ENCODE measurements around the gene ATG16L1.

Gene ATG16L1

GRCh38 chr2:233260661-233261060, 9.2 kb downstream of the ATG16L1 start:
- H3K9me3 ChIP-seq (ENCODE audit: control insufficient read depth, insufficient read depth, low read depth, low read length): no peaks in the 10 kb centered on the region
- no peak overlapping the region for H3K4me3 ChIP-seq (ENCODE audit: low read depth, low read length)
- peaks cover 95% of the 10 kb centered on the region for H3K36me3 ChIP-seq (ENCODE audit: control insufficient read depth, insufficient read depth, low read length)
- no peaks in the 10 kb centered on the region for H3K27me3 ChIP-seq (ENCODE audit: control insufficient read depth, insufficient read depth, low read length)
- no peak overlapping the region for H3K27ac ChIP-seq (ENCODE audit: low read depth, low read length)
- no peak overlapping the region for H3K9ac ChIP-seq (ENCODE audit: low read length)
- no peaks in the 10 kb centered on the region for H3K4me1 ChIP-seq (ENCODE audit: control insufficient read depth, insufficient read depth, low read length)

GRCh38 chr2:233261819-233262555, 10.5 kb downstream of the ATG16L1 start:
- no peak overlapping the region for H3K4me3 ChIP-seq (ENCODE audit: low read depth, low read length)
- H3K27me3 ChIP-seq (ENCODE audit: control insufficient read depth, insufficient read depth, low read length): no peaks in the 10 kb centered on the region
- no peak overlapping the region for H3K27ac ChIP-seq (ENCODE audit: low read depth, low read length)
- no peaks in the 10 kb centered on the region for H3K9me3 ChIP-seq (ENCODE audit: control insufficient read depth, insufficient read depth, low read depth, low read length)
- H3K4me1 ChIP-seq (ENCODE audit: control insufficient read depth, insufficient read depth, low read length): no peaks in the 10 kb centered on the region
- H3K36me3 ChIP-seq (ENCODE audit: control insufficient read depth, insufficient read depth, low read length): peaks cover 95% of the 10 kb centered on the region
- H3K9ac ChIP-seq (ENCODE audit: low read length): no peak overlapping the region

- Histone ChIP-seq H3K9me3 (ENCODE audit: control insufficient read depth, insufficient read depth, low read depth, low read length) (no peaks in the 10 kb centered on the region), H3K9ac (ENCODE audit: low read length) (no peak overlapping the region), H3K4me1 (ENCODE audit: control insufficient read depth, insufficient read depth, low read length) (no peaks in the 10 kb centered on the region), H3K27ac (ENCODE audit: low read depth, low read length) (no peak overlapping the region), H3K27me3 (ENCODE audit: control insufficient read depth, insufficient read depth, low read length) (no peaks in the 10 kb centered on the region), H3K36me3 (ENCODE audit: control insufficient read depth, insufficient read depth, low read length) (peaks cover 94% of the 10 kb centered on the region), H3K4me3 (ENCODE audit: low read depth, low read length) (no peak overlapping the region)
Measured at GRCh38 chr2:233262562-233262961, 11.1 kb downstream of the ATG16L1 start.

- Histone ChIP-seq H3K36me3 (ENCODE audit: control insufficient read depth, insufficient read depth, low read length) (peaks cover 97% of the 10 kb centered on the region), H3K9me3 (ENCODE audit: control insufficient read depth, insufficient read depth, low read depth, low read length) (no peaks in the 10 kb centered on the region), H3K27me3 (ENCODE audit: control insufficient read depth, insufficient read depth, low read length) (no peaks in the 10 kb centered on the region), H3K9ac (ENCODE audit: low read length) (no peak overlapping the region), H3K4me3 (ENCODE audit: low read depth, low read length) (no peak overlapping the region), H3K27ac (ENCODE audit: low read depth, low read length) (no peak overlapping the region), H3K4me1 (ENCODE audit: control insufficient read depth, insufficient read depth, low read length) (no peaks in the 10 kb centered on the region)
Measured at GRCh38 chr2:233263045-233263570, 11.6 kb downstream of the ATG16L1 start.

- H3K36me3 ChIP-seq (ENCODE audit: control insufficient read depth, insufficient read depth, low read length): peaks cover 97% of the 10 kb centered on the region
Measured at GRCh38 chr2:233264667-233265066, 13.2 kb downstream of the ATG16L1 start.

GRCh38 chr2:233265899-233266431, 14.5 kb downstream of the ATG16L1 start:
- peaks cover 98% of the 10 kb centered on the region for H3K36me3 ChIP-seq (ENCODE audit: control insufficient read depth, insufficient read depth, low read length)
- H3K27me3 ChIP-seq (ENCODE audit: control insufficient read depth, insufficient read depth, low read length): no peaks in the 10 kb centered on the region
- no peak overlapping the region for H3K9ac ChIP-seq (ENCODE audit: low read length)
- H3K4me1 ChIP-seq (ENCODE audit: control insufficient read depth, insufficient read depth, low read length): no peaks in the 10 kb centered on the region
- no peak overlapping the region for H3K4me3 ChIP-seq (ENCODE audit: low read depth, low read length)
- H3K27ac ChIP-seq (ENCODE audit: low read depth, low read length): no peak overlapping the region
- H3K9me3 ChIP-seq (ENCODE audit: control insufficient read depth, insufficient read depth, low read depth, low read length): no peaks in the 10 kb centered on the region

More at GRCh38 chr2:233264667-233265066, 13.2 kb downstream of the ATG16L1 start:
- no peaks in the 10 kb centered on the region for H3K4me1 ChIP-seq (ENCODE audit: control insufficient read depth, insufficient read depth, low read length)
- no peaks in the 10 kb centered on the region for H3K27me3 ChIP-seq (ENCODE audit: control insufficient read depth, insufficient read depth, low read length)
- no peak overlapping the region for H3K9ac ChIP-seq (ENCODE audit: low read length)
- H3K27ac ChIP-seq (ENCODE audit: low read depth, low read length): no peak overlapping the region
- no peaks in the 10 kb centered on the region for H3K9me3 ChIP-seq (ENCODE audit: control insufficient read depth, insufficient read depth, low read depth, low read length)
- no peak overlapping the region for H3K4me3 ChIP-seq (ENCODE audit: low read depth, low read length)

- H3K4me3 ChIP-seq (ENCODE audit: low read depth, low read length): no peak overlapping the region
- no peak overlapping the region for H3K27ac ChIP-seq (ENCODE audit: low read depth, low read length)
- no peaks in the 10 kb centered on the region for H3K9me3 ChIP-seq (ENCODE audit: control insufficient read depth, insufficient read depth, low read depth, low read length)
- H3K27me3 ChIP-seq (ENCODE audit: control insufficient read depth, insufficient read depth, low read length): no peaks in the 10 kb centered on the region
- H3K36me3 ChIP-seq (ENCODE audit: control insufficient read depth, insufficient read depth, low read length): peaks cover 96% of the 10 kb centered on the region
- no peak overlapping the region for H3K9ac ChIP-seq (ENCODE audit: low read length)
- no peaks in the 10 kb centered on the region for H3K4me1 ChIP-seq (ENCODE audit: control insufficient read depth, insufficient read depth, low read length)
Measured at GRCh38 chr2:233266481-233266880, 15.0 kb downstream of the ATG16L1 start.

- H3K27ac ChIP-seq (ENCODE audit: low read depth, low read length): no peak overlapping the region
- H3K36me3 ChIP-seq (ENCODE audit: control insufficient read depth, insufficient read depth, low read length): peaks cover 96% of the 10 kb centered on the region
- H3K4me3 ChIP-seq (ENCODE audit: low read depth, low read length): no peak overlapping the region
Measured at GRCh38 chr2:233267516-233268245, 16.2 kb downstream of the ATG16L1 start.

GRCh38 chr2:233270366-233270765, 18.9 kb downstream of the ATG16L1 start:
- Histone ChIP-seq H3K27me3 (ENCODE audit: control insufficient read depth, insufficient read depth, low read length) (no peaks in the 10 kb centered on the region), H3K4me3 (ENCODE audit: low read depth, low read length) (no peak overlapping the region), H3K9me3 (ENCODE audit: control insufficient read depth, insufficient read depth, low read depth, low read length) (no peaks in the 10 kb centered on the region), H3K36me3 (ENCODE audit: control insufficient read depth, insufficient read depth, low read length) (peaks cover 96% of the 10 kb centered on the region), H3K27ac (ENCODE audit: low read depth, low read length) (no peak overlapping the region), H3K4me1 (ENCODE audit: control insufficient read depth, insufficient read depth, low read length) (no peaks in the 10 kb centered on the region), H3K9ac (ENCODE audit: low read length) (no peak overlapping the region)

More at GRCh38 chr2:233267516-233268245, 16.2 kb downstream of the ATG16L1 start:
- H3K9ac ChIP-seq (ENCODE audit: low read length): no peak overlapping the region
- no peaks in the 10 kb centered on the region for H3K9me3 ChIP-seq (ENCODE audit: control insufficient read depth, insufficient read depth, low read depth, low read length)
- H3K4me1 ChIP-seq (ENCODE audit: control insufficient read depth, insufficient read depth, low read length): no peaks in the 10 kb centered on the region
- no peaks in the 10 kb centered on the region for H3K27me3 ChIP-seq (ENCODE audit: control insufficient read depth, insufficient read depth, low read length)

- Histone ChIP-seq H3K9ac (ENCODE audit: low read length) (no peak overlapping the region), H3K9me3 (ENCODE audit: control insufficient read depth, insufficient read depth, low read depth, low read length) (no peaks in the 10 kb centered on the region), H3K36me3 (ENCODE audit: control insufficient read depth, insufficient read depth, low read length) (peaks cover 96% of the 10 kb centered on the region), H3K4me1 (ENCODE audit: control insufficient read depth, insufficient read depth, low read length) (no peaks in the 10 kb centered on the region), H3K4me3 (ENCODE audit: low read depth, low read length) (no peak overlapping the region), H3K27ac (ENCODE audit: low read depth, low read length) (no peak overlapping the region), H3K27me3 (ENCODE audit: control insufficient read depth, insufficient read depth, low read length) (no peaks in the 10 kb centered on the region)
Measured at GRCh38 chr2:233270951-233271350, 19.5 kb downstream of the ATG16L1 start.

- no peak overlapping the region for H3K27ac ChIP-seq (ENCODE audit: low read depth, low read length)
- peaks cover 96% of the 10 kb centered on the region for H3K36me3 ChIP-seq (ENCODE audit: control insufficient read depth, insufficient read depth, low read length)
- H3K27me3 ChIP-seq (ENCODE audit: control insufficient read depth, insufficient read depth, low read length): no peaks in the 10 kb centered on the region
- no peak overlapping the region for H3K4me3 ChIP-seq (ENCODE audit: low read depth, low read length)
- no peak overlapping the region for H3K9ac ChIP-seq (ENCODE audit: low read length)
- no peaks in the 10 kb centered on the region for H3K4me1 ChIP-seq (ENCODE audit: control insufficient read depth, insufficient read depth, low read length)
- H3K9me3 ChIP-seq (ENCODE audit: control insufficient read depth, insufficient read depth, low read depth, low read length): no peaks in the 10 kb centered on the region
Measured at GRCh38 chr2:233271693-233272092, 20.2 kb downstream of the ATG16L1 start.
